Body of pancreas (tissue), 4 donors: ENCODE data around the gene SKAP1.

Experiments used
- CTCF ChIP-seq, 7 experiments: fragments of 450-650 bp in 4 of 7; fragments of 200-600 bp in 3 of 7; sonication (generic) in 3 of 7; IDR thresholded peaks; one replicate each; pipeline ENCODE4 v1.5.1; 2016 to 2019; ENCODE audit warnings: antibody characterized with exemption in 7 of 7
- POLR2A ChIP-seq, 3 donors: fragments of 450-650 bp; IDR thresholded peaks; one replicate each; pipeline ENCODE4 v1.6.1; 2016; ENCODE audit warnings: antibody characterized with exemption in 3 of 3, mild to moderate bottlenecking in 2 of 3

- TF ChIP-seq CTCF (IDR thresholded peaks at IDR 0.05) (no peak), POLR2A (IDR thresholded peaks at IDR 0.05) (no peak)
Measured at GRCh38 chr17:48239603-48239995, 190.4 kb downstream of the SKAP1 start.
